Activated T-helper 9 cell treated with anti-CD3 and anti-CD28 coated beads, Interleukin-2, amount 50 U/mL, for 16 hours (primary cell): ENCODE results near the gene CEP72.
"Not testable (repeated sequence)": the region's sequence is repeated elsewhere in the genome, so short reads cannot be mapped to it uniquely, and the experiment has no call there.

Experiments used
- DNase-seq: peaks from one replicate; pipeline ENCODE4 v3.0.0-alpha.2; 2020; ENCODE audit warnings: low read depth

The CEP72 gene

GRCh38 chr5:673161-673830 is 61.2 kb downstream of the CEP72 start:
- no peak for DNase-seq

- DNase-seq: no peak
These were observed 61.9 kb downstream of the CEP72 start for GRCh38 chr5:673831-674629.

- DNase-seq: no peak
These were observed 62.5 kb downstream of the CEP72 start for GRCh38 chr5:674630-675011.

- no peak for DNase-seq
These were observed 63.2 kb downstream of the CEP72 start for GRCh38 chr5:675111-675870.

- DNase-seq: no peak
These were observed 63.9 kb downstream of the CEP72 start for GRCh38 chr5:675871-676698.

GRCh38 chr5:676699-677076 is 64.5 kb downstream of the CEP72 start:
- DNase-seq: no peak

- DNase-seq: no peak
These were observed 65.3 kb downstream of the CEP72 start for GRCh38 chr5:677131-678101.

- DNase-seq: not testable (repeated sequence)
These were observed 66.4 kb downstream of the CEP72 start for GRCh38 chr5:678521-678920.

GRCh38 chr5:679166-679895 is 67.2 kb downstream of the CEP72 start:
- not testable (repeated sequence) for DNase-seq

GRCh38 chr5:680118-680795 is 68.1 kb downstream of the CEP72 start:
- DNase-seq: not testable (repeated sequence)

GRCh38 chr5:680836-681235 is 68.7 kb downstream of the CEP72 start:
- not testable (repeated sequence) for DNase-seq

GRCh38 chr5:681317-682191 is 69.4 kb downstream of the CEP72 start:
- DNase-seq: not testable (repeated sequence)

- DNase-seq: not testable (repeated sequence)
These were observed 70.1 kb downstream of the CEP72 start for GRCh38 chr5:682216-682615.

GRCh38 chr5:682651-683358 is 70.7 kb downstream of the CEP72 start:
- not testable (repeated sequence) for DNase-seq

GRCh38 chr5:683551-684481 is 71.7 kb downstream of the CEP72 start:
- no peak for DNase-seq

GRCh38 chr5:684751-685216 is 72.6 kb downstream of the CEP72 start:
- DNase-seq: no peak
